Central memory CD4-positive, alpha-beta T cell (primary cell): ENCODE results near the gene MYO7A.
A peak's percentile ranks its signal among the peaks of the same experiment; 100 is the strongest.

Experiments
- DNase-seq: peaks from one replicate; pipeline ENCODE4 v3.0.0; 2022

Gene MYO7A

GRCh38 chr11:77112641-77113381 lies 15.2 kb upstream of the MYO7A start:
- no peak for DNase-seq

- no peak for DNase-seq
Measured at GRCh38 chr11:77113382-77114088, 14.5 kb upstream of the MYO7A start.

GRCh38 chr11:77114089-77114463 lies 14.0 kb upstream of the MYO7A start:
- DNase-seq = no peak

- DNase-seq = no peak
Measured at GRCh38 chr11:77115181-77115611, 12.8 kb upstream of the MYO7A start.

- DNase-seq = no peak
Measured at GRCh38 chr11:77115956-77116355, 12.1 kb upstream of the MYO7A start.

GRCh38 chr11:77117492-77117891 lies 10.6 kb upstream of the MYO7A start:
- no peak for DNase-seq

- no peak for DNase-seq
Measured at GRCh38 chr11:77118086-77118485, 10.0 kb upstream of the MYO7A start.

- no peak for DNase-seq
Measured at GRCh38 chr11:77118971-77119370, 9.1 kb upstream of the MYO7A start.

GRCh38 chr11:77119531-77119936 lies 8.5 kb upstream of the MYO7A start:
- no peak for DNase-seq

GRCh38 chr11:77120571-77120970 lies 7.5 kb upstream of the MYO7A start:
- DNase-seq = no peak

- no peak for DNase-seq
Measured at GRCh38 chr11:77121096-77121640, 6.9 kb upstream of the MYO7A start.

GRCh38 chr11:77121876-77122575 lies 6.0 kb upstream of the MYO7A start:
- no peak for DNase-seq

- no peak for DNase-seq
Measured at GRCh38 chr11:77122576-77123212, 5.4 kb upstream of the MYO7A start.

- no peak for DNase-seq
Measured at GRCh38 chr11:77123591-77123990, 4.5 kb upstream of the MYO7A start.

GRCh38 chr11:77124041-77124440 lies 4.0 kb upstream of the MYO7A start:
- DNase-seq = no peak

GRCh38 chr11:77124488-77124887 lies 3.6 kb upstream of the MYO7A start:
- no peak for DNase-seq

GRCh38 chr11:77125191-77125590 lies 2.9 kb upstream of the MYO7A start:
- no peak for DNase-seq

- no peak for DNase-seq
Measured at GRCh38 chr11:77125695-77126094, 2.4 kb upstream of the MYO7A start.

- no peak for DNase-seq
Measured at GRCh38 chr11:77126156-77126775, 1.8 kb upstream of the MYO7A start.

- DNase-seq = no peak
Measured at GRCh38 chr11:77126861-77127234, 1.2 kb upstream of the MYO7A start.

- DNase-seq = peak; percentile 43
Measured at GRCh38 chr11:77127235-77127911, 673 bp upstream of the MYO7A start.
